Measurements from ENCODE around the gene PNMA8B. TPM values are rescaled to one million over a fixed set of nuclear protein-coding genes. Genes with fewer than 3 reads are reported as not detected.

The PNMA8B gene
- total RNA-seq, 1 donor, result 0.43 TPM

- no peak for TF ChIP-seq CTCF (IDR thresholded peaks at IDR 0.05; ENCODE audit: insufficient read depth, low read depth, low read length)
- H3K4me3 ChIP-seq (ENCODE audit: low read depth, low read length), result no peak overlapping the region
- DNase-seq (ENCODE audit: low read depth), result no peak
These were observed 44.9 kb downstream of the PNMA8B start for GRCh38 chr19:46450737-46451136.

- no peak overlapping the region for H3K4me3 ChIP-seq (ENCODE audit: low read depth, low read length)
- no peak for DNase-seq (ENCODE audit: low read depth)
- no peak for TF ChIP-seq CTCF (IDR thresholded peaks at IDR 0.05; ENCODE audit: insufficient read depth, low read depth, low read length)
These were observed 46.4 kb downstream of the PNMA8B start for GRCh38 chr19:46449228-46449627.

- H3K4me3 ChIP-seq (ENCODE audit: low read depth, low read length), result no peak overlapping the region
- DNase-seq (ENCODE audit: low read depth), result no peak
- TF ChIP-seq CTCF (IDR thresholded peaks at IDR 0.05; ENCODE audit: insufficient read depth, low read depth, low read length), result no peak
These were observed 47.1 kb downstream of the PNMA8B start for GRCh38 chr19:46448601-46449000.

GRCh38 chr19:46447824-46448223 is 47.8 kb downstream of the PNMA8B start:
- TF ChIP-seq CTCF (IDR thresholded peaks at IDR 0.05; ENCODE audit: insufficient read depth, low read depth, low read length), result no peak
- DNase-seq (ENCODE audit: low read depth), result no peak
- no peak overlapping the region for H3K4me3 ChIP-seq (ENCODE audit: low read depth, low read length)

- no peak for TF ChIP-seq CTCF (IDR thresholded peaks at IDR 0.05; ENCODE audit: insufficient read depth, low read depth, low read length)
- H3K4me3 ChIP-seq (ENCODE audit: low read depth, low read length), result no peak overlapping the region
- no peak for DNase-seq (ENCODE audit: low read depth)
These were observed 48.7 kb downstream of the PNMA8B start for GRCh38 chr19:46447006-46447405.

- no peak for TF ChIP-seq CTCF (IDR thresholded peaks at IDR 0.05; ENCODE audit: insufficient read depth, low read depth, low read length)
- H3K4me3 ChIP-seq (ENCODE audit: low read depth, low read length), result no peak overlapping the region
- no peak for DNase-seq (ENCODE audit: low read depth)
These were observed 49.6 kb downstream of the PNMA8B start for GRCh38 chr19:46446021-46446420.

- TF ChIP-seq CTCF (IDR thresholded peaks at IDR 0.05; ENCODE audit: insufficient read depth, low read depth, low read length), result no peak
- peak; percentile 60 for DNase-seq (ENCODE audit: low read depth)
- no peak overlapping the region for H3K4me3 ChIP-seq (ENCODE audit: low read depth, low read length)
These were observed 52.7 kb downstream of the PNMA8B start for GRCh38 chr19:46442808-46443450.

Measured in fibroblast of villous mesenchyme (primary cell).